ENCODE measurements around the gene TMCO5A.

The TMCO5A gene

DNA sequence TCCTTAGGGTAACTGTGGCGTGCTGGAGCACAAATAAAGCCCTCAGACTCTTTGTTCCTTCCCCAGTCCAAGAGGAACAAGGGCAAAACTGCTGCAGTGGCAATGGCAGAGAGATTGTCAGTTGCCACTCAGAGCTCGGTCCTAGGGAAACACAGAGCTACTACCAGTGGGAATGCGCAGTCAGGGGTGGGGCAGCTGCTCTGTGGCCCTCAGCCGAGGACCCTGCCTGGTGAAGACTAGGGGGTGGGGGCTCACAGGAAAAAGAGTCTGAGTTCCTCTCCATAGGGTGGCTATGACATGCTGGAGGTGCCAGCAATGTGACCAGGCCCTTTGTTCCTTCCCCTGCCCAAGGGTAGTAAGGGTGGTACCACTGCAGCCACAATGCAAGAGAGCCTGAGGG is 43.8 kb downstream of the TMCO5A start:
- no peak for DNase-seq

DNA sequence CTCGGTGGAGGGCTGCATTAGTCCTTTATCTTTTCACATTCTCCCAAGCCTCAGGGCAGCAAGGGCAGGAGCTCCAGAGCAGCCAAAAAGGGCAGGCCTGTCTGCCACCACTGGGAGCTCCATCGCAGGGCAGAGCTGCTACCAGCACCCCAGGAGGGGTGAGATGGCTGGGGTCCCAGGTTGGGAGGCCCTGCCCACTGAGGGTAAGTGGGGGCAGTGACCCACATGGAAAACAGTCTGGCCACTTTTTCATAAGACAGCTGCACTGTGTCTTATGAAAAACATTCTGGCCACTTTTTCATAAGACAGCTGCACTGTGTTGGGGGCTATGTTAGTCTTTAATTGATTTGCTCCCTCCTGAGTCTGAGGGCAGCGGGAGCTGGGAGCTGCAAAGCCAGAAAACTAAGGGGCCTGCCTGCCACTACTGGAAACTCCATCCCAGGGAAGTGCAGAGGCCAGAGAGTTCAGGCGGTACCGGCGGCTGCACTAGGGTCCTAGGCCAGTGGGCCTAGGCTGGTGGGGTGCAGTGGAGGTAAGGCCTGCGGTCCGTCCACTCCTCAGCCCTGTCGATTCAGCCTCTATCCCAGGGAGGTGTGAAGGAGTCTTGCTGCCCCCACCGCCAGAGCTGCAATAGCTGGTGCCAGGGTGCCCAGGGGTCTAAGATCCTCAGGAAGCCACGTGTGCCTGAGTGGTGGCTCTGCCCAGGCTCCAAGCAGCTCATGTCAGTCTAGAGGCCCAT is 45.4 kb downstream of the TMCO5A start:
- DNase-seq = no peak

DNA sequence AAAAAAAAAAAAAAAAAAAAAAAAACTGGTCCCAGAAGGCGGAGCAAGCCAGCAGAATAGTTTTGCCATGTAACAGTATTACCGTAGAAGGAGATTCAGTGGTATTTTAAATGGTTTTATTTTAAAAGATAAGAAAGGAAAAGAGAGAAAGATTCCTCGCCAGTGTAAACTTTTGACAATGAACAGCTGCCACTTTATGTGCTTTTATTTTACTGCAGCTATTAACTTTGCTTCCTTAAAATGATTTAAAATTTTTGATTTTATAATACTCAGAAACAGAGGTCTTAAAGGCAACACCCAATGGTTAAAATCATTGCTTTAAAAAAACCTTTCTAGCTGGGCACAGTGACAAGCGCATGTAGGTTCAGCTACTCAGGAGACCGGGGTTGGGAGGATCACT is 46.8 kb downstream of the TMCO5A start:
- DNase-seq = no peak

DNA sequence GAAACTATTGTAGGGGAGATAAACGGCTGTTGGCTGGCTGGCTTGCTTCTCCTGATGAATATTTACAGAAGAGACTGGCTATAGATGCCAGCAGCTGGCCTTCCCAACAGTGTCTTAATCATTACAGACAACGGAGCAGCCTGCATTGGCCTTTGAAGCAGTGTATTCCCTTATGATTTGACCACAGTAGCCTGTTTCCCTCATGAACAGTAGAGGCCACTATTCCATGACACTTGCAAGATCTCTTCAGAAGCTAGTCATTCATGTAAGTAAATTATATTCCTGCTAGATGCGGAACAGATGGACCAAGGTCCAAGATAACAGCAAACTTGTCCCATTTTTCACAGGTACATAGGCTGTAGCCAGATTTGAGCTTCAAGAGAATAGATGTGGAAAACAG is 47.3 kb downstream of the TMCO5A start:
- peak; percentile 1 to 24 for DNase-seq

DNA sequence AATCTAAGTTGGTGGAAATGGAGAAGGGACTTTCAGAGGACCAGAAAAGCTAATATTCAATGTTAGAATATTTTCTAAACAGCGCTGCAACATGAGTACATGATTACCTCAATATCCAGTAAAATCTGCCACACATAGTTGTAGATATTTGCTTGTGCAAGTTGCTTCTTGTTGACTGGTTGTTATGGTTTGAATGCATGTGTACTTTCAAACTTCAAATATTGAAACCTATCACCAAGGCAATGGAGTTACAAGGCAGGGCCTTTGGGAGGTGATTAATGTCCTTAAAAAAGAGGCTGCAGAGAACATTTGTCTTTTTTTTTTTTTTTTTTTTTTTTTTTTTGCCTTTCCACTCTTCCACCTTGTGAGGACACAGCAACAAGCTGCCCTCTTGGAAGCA is 49.9 kb downstream of the TMCO5A start:
- no peak for DNase-seq

DNA sequence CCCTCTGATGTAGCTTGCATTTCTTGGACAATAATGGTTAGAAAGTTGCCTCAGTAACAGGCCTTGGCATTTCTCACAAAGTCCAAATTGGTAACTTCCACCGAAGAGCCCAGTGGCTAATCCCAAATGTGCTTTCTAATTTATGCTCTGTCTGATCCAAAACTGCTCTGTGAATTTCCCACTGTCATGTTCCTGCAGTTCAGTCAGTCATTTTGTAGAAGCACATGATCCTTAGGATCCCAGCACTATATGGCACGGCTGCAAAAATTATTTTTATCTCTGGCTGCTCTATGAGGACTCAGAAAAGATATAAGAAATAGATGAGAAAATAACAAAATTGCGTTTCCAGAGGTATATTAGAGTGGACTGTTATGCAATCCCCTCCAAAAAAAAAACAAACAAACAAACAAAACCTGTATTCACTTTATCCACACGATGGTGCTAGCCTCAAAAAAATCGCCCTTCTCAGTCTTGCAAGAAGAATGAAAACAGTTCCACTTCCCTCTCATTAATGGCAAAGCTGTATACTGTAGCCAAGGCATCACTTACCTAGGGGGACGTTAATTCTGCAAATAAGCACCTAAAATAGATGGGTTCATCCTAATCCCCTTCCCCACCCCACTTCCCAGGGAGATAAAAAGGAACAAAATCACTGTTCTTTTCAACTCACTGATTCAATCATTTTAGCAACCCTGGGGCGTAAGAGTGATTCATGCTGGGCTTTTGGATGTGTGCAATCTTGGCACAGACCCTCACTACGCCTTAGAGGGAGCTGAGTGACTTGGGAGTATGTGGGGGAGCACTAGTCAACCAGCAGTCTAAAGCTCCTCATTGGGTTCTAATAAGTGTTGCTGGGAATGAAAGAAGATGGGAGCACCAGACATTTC is 61.3 kb downstream of the TMCO5A start:
- peak; percentile 15 to 17 for DNase-seq
